ENCODE results near the gene TMEM132C. TPM values are rescaled to one million over a fixed set of nuclear protein-coding genes. Genes with fewer than 3 reads are reported as not detected.

The TMEM132C gene
- total RNA-seq, 1 experiment from 2014 or later, result not detected

DNA sequence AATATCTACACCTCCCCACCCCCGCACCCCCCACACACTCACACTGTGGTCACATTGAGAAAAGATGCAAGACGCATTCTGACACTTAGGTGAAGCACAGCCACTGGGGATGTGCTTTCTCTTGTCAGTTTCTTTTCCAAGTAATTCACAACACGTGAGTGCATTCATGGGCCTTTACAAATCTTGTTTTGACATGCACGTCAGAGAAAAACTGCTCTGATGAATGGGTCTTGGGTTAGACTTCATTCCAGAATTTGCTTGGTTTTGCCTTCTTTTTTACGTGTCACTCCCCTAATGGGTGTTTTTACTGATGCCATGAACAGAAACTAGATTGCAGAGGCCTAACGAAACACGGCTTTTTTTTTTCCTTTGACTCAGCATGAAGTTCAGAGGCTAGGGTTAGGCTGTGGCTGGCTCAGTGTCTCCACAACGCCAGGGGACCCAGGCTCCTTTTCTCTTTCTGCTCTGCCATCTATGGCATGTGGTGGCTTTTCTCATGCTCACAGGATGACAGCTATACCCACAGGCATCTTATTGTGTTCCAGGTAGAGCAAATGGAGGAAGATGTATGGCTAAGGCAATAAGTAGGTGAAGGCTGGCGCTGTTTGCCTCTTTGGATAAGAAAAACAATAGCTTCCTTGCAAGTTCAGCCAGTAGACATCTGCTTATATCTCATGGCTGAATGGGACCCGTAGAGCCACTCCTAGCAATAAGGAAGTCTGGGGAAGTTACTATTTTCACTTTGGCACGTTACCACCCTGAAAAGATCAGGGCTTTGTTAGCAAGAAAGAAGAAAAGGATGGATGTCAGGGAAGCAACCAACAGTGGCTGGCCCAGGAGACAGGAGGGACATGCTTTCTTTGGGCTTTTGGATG is 303.5 kb downstream of the TMEM132C start (continued):
- no peak for TF ChIP-seq ZNF219 (CRISPR knock-in tag; IDR thresholded peaks at IDR 0.05; ENCODE audit: borderline replicate concordance)
- TF ChIP-seq ZBTB21 (CRISPR knock-in tag; IDR thresholded peaks at IDR 0.05; ENCODE audit: borderline replicate concordance), result no peak
- no peak for TF ChIP-seq FOXJ3 (CRISPR knock-in tag; IDR thresholded peaks at IDR 0.05; ENCODE audit: borderline replicate concordance)
- TF ChIP-seq, protein P1, sequence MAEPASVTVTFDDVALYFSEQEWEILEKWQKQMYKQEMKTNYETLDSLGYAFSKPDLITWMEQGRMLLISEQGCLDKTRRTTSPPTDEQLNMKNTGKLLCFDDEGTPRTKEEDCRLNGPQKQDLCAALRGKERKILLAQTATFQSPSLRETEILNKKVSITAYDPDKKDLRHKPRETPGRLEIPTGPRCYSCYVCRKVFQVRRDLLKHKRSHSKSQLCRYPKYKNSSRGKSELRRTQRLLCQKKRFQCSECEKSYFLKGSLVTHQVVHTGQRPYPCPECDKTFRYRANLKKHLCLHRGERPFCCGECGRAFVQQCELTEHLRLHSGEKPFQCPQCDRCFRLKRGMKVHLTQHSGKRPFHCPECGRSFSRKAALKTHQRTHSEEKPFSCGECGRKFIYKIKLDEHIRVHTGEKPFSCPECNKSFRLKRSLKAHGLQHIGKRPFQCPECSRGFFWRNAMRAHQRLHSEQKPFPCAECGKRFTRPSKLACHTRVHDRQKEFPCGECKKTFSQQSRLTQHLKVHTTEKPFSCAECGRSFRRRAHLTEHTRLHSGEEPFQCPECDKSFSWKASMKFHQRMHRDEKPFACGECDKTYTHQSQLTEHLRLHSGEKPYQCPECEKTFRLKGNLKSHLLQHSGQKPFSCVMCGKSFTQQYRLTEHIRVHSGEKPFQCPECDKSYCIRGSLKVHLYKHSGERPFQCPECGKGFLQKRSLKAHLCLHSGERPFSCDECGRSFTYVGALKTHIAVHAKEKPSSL (CRISPR knock-in tag; conservative IDR thresholded peaks at IDR 0.05), result no peak
- TF ChIP-seq NR1H2 (CRISPR knock-in tag; IDR thresholded peaks at IDR 0.05), result no peak
- no peak for TF ChIP-seq NR2C2 (CRISPR knock-in tag; IDR thresholded peaks at IDR 0.05)
- no peak for TF ChIP-seq ZNF263 (CRISPR knock-in tag; IDR thresholded peaks at IDR 0.05; ENCODE audit: low read depth)
- no peak for TF ChIP-seq EMX1 (CRISPR knock-in tag; IDR thresholded peaks at IDR 0.05)
- no peak for TF ChIP-seq E2F1 (CRISPR knock-in tag; IDR thresholded peaks at IDR 0.05)
- no peak for TF ChIP-seq JAZF1 (CRISPR knock-in tag; IDR thresholded peaks at IDR 0.05)
- no peak for TF ChIP-seq USF2 (CRISPR knock-in tag; IDR thresholded peaks at IDR 0.05)
- TF ChIP-seq, protein P2, sequence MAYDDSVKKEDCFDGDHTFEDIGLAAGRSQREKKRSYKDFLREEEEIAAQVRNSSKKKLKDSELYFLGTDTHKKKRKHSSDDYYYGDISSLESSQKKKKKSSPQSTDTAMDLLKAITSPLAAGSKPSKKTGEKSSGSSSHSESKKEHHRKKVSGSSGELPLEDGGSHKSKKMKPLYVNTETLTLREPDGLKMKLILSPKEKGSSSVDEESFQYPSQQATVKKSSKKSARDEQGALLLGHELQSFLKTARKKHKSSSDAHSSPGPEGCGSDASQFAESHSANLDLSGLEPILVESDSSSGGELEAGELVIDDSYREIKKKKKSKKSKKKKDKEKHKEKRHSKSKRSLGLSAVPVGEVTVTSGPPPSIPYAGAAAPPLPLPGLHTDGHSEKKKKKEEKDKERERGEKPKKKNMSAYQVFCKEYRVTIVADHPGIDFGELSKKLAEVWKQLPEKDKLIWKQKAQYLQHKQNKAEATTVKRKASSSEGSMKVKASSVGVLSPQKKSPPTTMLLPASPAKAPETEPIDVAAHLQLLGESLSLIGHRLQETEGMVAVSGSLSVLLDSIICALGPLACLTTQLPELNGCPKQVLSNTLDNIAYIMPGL (CRISPR knock-in tag; IDR thresholded peaks at IDR 0.05), result no peak
- TF ChIP-seq ETV6 (CRISPR knock-in tag; IDR thresholded peaks at IDR 0.05), result no peak
- no peak for TF ChIP-seq MLX (CRISPR knock-in tag; IDR thresholded peaks at IDR 0.05)

GRCh38 chr12:128571906-128572810 is 305.2 kb downstream of the TMEM132C start:
- Mint-ChIP-seq H3K4me3 (no peak overlapping the region), H3K27me3 (ENCODE audit: low read depth) (peaks cover 7% of the 10 kb centered on the region), H3K36me3 (peaks cover 77% of the 10 kb centered on the region), H3K9me3 (peaks cover 75% of the 10 kb centered on the region), H3K27ac (no peak overlapping the region), H3K4me1 (no peaks in the 10 kb centered on the region)
- ChIA-PET POLR2A (no interaction called here), CTCF (no interaction called here)
- ATAC-seq, result no peak
- no peak for DNase-seq (ENCODE audit: low spot score)
- TF ChIP-seq ZNF121 (CRISPR knock-in tag; IDR thresholded peaks at IDR 0.05), result no peak
- TF ChIP-seq ZNF138 (CRISPR knock-in tag; conservative IDR thresholded peaks at IDR 0.05), result no peak
- no peak for TF ChIP-seq ZBTB21 (CRISPR knock-in tag; IDR thresholded peaks at IDR 0.05; ENCODE audit: borderline replicate concordance)
- TF ChIP-seq, protein P3, sequence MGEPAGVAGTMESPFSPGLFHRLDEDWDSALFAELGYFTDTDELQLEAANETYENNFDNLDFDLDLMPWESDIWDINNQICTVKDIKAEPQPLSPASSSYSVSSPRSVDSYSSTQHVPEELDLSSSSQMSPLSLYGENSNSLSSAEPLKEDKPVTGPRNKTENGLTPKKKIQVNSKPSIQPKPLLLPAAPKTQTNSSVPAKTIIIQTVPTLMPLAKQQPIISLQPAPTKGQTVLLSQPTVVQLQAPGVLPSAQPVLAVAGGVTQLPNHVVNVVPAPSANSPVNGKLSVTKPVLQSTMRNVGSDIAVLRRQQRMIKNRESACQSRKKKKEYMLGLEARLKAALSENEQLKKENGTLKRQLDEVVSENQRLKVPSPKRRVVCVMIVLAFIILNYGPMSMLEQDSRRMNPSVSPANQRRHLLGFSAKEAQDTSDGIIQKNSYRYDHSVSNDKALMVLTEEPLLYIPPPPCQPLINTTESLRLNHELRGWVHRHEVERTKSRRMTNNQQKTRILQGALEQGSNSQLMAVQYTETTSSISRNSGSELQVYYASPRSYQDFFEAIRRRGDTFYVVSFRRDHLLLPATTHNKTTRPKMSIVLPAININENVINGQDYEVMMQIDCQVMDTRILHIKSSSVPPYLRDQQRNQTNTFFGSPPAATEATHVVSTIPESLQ (CRISPR knock-in tag; IDR thresholded peaks at IDR 0.05), result no peak
- no peak for TF ChIP-seq ARID4B (CRISPR knock-in tag; IDR thresholded peaks at IDR 0.05; ENCODE audit: borderline replicate concordance)
- TF ChIP-seq ZNF416 (CRISPR knock-in tag; IDR thresholded peaks at IDR 0.05), result no peak
- no peak for TF ChIP-seq FOXJ3 (CRISPR knock-in tag; IDR thresholded peaks at IDR 0.05; ENCODE audit: borderline replicate concordance)
- no peak for TF ChIP-seq TCF7 (CRISPR knock-in tag; IDR thresholded peaks at IDR 0.05; ENCODE audit: low read depth)

Data from WTC11 (cell line).